Ectodermal cell (in vitro differentiated cells): ENCODE results near the gene PMM2.
"Not testable (repeated sequence)": the region's sequence is repeated elsewhere in the genome, so short reads cannot be mapped to it uniquely, and the experiment has no call there.

ENCODE experiments used
- H3K27ac ChIP-seq: 2 replicates; pipeline ENCODE4 v1.7.0; 2013; ENCODE audit warnings: mild to moderate bottlenecking, low read depth, low read length; ENCODE audit not compliant: insufficient read depth, poor library complexity, severe bottlenecking
- H3K27me3 ChIP-seq: 2 replicates; pipeline ENCODE4 v1.7.0; 2013; ENCODE audit warnings: mild to moderate bottlenecking, low read length; ENCODE audit not compliant: insufficient read depth, control insufficient read depth, poor library complexity, severe bottlenecking
- H3K36me3 ChIP-seq: one replicate; pipeline ENCODE4 v1.7.0; 2013; ENCODE audit warnings: low read length; ENCODE audit not compliant: control insufficient read depth, insufficient read depth
- H3K4me1 ChIP-seq: one replicate; pipeline ENCODE4 v1.7.0; 2013; ENCODE audit warnings: low read length; ENCODE audit not compliant: control insufficient read depth, insufficient read depth
- H3K4me3 ChIP-seq: 2 replicates; pipeline ENCODE4 v1.7.0; 2013; ENCODE audit warnings: low read depth, low read length, control low read depth; ENCODE audit not compliant: insufficient read depth
- H3K9me3 ChIP-seq: 2 replicates; pipeline ENCODE4 v1.7.0; 2013; ENCODE audit warnings: mild to moderate bottlenecking, low read length, moderate library complexity; ENCODE audit not compliant: control insufficient read depth
- WGBS, 2 experiments: methylation state at CpG; one replicate each; pipeline ENCODE4 v1.1.7; 2013; ENCODE audit warnings: missing lambda C conversion rate in 2 of 2; 5-methylcytosine and 5-hydroxymethylcytosine counted together

PMM2 gene

DNA sequence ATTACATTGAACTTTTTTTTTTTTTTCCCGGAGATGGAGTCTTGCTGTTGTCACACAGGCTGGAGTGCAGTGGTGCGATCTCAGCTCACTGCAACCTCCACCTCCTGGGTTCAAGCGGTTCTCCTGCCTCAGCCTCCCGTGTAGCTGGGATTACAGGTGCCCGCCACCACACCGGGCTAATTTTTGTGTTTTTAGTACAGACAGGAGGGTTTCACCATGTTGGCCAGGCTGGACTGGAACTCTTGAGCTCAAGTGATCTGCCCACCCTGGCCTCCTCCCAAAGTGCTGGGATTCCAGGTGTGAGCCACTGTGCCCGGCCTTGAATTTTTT, 76.2 kb downstream of the PMM2 start:
- not testable (repeated sequence) for H3K27me3 ChIP-seq, H3K9me3 ChIP-seq, H3K36me3 ChIP-seq, H3K27ac ChIP-seq, H3K4me3 ChIP-seq, H3K4me1 ChIP-seq
- 94% methylated on average over 7 of the region's 7 CpGs for WGBS, 2 experiments

DNA sequence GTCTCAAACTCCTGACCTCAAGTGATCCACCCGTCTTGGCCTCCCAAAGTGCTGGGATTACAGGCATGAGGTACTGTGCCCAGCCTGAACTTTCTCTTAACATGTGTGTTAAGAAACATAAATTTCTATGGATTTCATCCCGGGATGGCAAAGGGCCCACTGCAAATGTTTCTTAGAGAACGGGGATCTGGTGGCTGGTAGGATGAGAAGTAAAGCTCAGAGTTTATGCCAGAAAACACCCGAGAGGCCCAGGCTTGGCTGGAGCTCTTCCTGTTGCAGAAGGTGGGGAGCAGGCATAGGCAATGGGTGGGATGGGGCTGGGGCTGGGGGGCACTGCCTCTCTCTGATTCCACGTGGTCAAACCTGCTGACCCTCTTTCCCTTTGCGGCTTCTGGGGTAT, 76.7 kb downstream of the PMM2 start:
- peaks cover 3% of the 10 kb centered on the region for H3K4me1 ChIP-seq
- H3K36me3 ChIP-seq = no peaks in the 10 kb centered on the region
- H3K27me3 ChIP-seq = no peaks in the 10 kb centered on the region
- H3K4me3 ChIP-seq = no peak overlapping the region
- 90 to 92% methylated on average over 6 of the region's 6 CpGs for WGBS, 2 experiments
- no peaks in the 10 kb centered on the region for H3K9me3 ChIP-seq
- no peak overlapping the region for H3K27ac ChIP-seq

DNA sequence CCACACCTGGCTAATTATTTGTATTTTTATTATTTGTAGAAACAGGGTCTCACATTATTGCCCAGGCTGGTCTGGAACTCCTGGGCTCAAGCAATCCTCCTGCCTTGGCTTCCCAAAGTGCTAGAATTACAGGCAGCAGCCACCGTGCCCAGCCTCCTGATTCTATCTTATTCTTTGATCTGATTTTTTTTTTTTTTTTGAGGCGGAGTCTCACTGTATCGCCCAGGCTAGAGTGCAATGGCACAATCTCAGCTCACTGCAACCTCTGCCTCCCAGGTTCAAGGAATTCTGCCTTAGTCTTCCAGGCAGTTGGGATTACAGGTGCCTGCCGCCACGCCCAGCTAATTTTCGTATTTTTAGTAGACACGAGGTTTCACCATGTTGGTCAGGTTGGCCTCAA, 77.7 kb downstream of the PMM2 start:
- not testable (repeated sequence) for H3K36me3 ChIP-seq, H3K27ac ChIP-seq, H3K9me3 ChIP-seq, H3K27me3 ChIP-seq, H3K4me3 ChIP-seq, H3K4me1 ChIP-seq
- WGBS, 2 experiments = 80 to 81% methylated on average over 7 of the region's 7 CpGs

- H3K4me3 ChIP-seq = no peak overlapping the region
- H3K27me3 ChIP-seq = no peaks in the 10 kb centered on the region
- no peaks in the 10 kb centered on the region for H3K36me3 ChIP-seq
- H3K4me1 ChIP-seq = no peaks in the 10 kb centered on the region
- H3K27ac ChIP-seq = no peak overlapping the region
- 85 to 90% methylated on average over 7 to 8 of the region's 8 CpGs for WGBS, 2 experiments
- H3K9me3 ChIP-seq = no peaks in the 10 kb centered on the region
Measured at GRCh38 chr16:8877894-8878522, 80.4 kb downstream of the PMM2 start.

DNA sequence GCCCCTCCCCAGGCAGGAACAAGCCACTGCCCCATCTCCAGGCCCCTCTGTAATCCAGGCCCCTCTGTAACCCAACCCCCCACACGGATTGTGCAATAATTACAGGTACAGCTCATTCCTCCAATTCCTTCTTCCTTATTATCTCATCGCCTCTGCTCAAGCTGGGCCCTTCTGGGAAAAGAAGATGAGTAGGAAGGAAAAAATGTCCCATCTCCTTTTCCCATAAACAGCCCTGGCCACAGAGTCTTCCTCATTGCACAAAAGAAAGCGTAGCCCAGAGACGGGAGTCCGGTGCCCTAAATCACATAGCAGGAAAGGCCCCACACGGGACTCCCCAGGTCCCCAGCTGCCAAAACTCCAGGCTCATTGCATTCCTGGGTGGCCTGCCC, 80.9 kb downstream of the PMM2 start:
- Histone ChIP-seq H3K27ac (no peak overlapping the region), H3K4me3 (no peak overlapping the region), H3K9me3 (no peaks in the 10 kb centered on the region), H3K36me3 (no peaks in the 10 kb centered on the region), H3K4me1 (no peaks in the 10 kb centered on the region), H3K27me3 (no peaks in the 10 kb centered on the region)
- WGBS, 2 experiments = 73 to 80% methylated on average over 6 of the region's 6 CpGs

DNA sequence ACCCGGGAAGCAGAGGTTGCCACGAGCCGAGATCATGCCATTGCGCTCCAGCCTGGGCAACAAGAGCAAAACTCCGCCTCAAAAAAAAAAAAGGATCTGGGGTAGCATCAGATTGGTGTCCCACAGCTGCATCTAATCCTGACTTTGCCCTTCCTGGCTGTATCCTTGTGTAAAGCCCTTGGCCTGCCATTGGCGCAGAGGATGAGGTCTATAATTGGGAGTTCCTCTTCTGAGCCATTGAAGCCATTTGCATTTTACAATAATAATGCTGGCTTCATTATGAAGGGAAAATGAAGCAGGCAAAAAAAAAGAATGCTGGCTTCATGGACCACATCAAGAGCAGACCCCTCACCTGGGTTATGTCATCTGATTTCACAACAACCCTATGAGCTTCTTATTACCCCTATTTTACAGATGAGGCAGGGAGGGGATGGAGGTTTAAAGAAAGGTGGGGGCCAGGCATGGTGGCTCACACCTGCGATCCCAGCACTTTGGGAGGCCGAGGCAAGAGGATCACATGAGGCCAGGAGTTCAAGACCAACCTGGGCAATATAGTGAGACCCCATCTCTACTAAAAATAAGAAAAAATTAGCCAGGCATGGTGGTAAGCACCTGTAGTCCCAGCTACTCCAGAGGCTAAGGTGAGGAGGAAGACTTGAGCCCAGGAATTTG, 83.3 kb downstream of the PMM2 start:
- H3K27ac ChIP-seq = no peak overlapping the region
- WGBS, 2 experiments = 94 to 95% methylated on average over 8 of the region's 8 CpGs
- H3K4me3 ChIP-seq = no peak overlapping the region
- no peaks in the 10 kb centered on the region for H3K36me3 ChIP-seq
- no peaks in the 10 kb centered on the region for H3K9me3 ChIP-seq
- H3K27me3 ChIP-seq = no peaks in the 10 kb centered on the region
- peaks cover 7% of the 10 kb centered on the region for H3K4me1 ChIP-seq

DNA sequence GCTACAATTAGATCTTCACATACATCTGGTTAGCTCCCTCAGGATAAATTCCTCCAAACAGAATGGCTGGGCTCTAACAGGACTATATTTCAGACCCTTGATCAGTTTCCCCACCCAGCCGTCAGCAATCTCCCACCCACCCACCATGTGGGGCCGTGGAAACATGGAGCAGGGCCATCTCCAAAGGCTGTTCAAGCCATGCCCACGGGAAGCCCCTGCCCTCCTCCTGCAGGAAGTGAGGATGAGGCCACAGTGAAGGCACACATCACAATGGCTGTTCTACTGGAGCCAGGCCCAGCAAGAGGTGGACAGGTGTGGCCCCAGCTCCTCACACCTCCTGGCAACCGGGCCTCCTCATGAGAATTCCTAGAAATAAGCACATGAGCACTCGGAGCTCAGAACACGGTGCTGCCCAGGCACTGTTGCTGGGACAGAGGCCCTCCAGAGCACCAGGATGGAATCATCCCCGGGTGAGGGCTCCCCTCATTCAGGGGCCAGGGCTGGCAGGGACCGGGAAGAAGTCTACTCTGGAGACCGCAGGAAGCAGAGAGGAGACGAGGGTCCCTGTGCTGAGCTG, 84.5 kb downstream of the PMM2 start, which contains the start of gene LITAFD:
Gene LITAFD, plus strand, starts transcription at position 311 of the 577 bp plus-strand sequence. CDS start 2,005 bp downstream, outside the sequence.
- H3K4me1 ChIP-seq = peaks cover 16% of the 10 kb centered on the region
- WGBS, 2 experiments = 85 to 86% methylated on average over 10 of the region's 10 CpGs
- no peaks in the 10 kb centered on the region for H3K36me3 ChIP-seq
- H3K27ac ChIP-seq = no peak within 1 kb of the TSS
- H3K9me3 ChIP-seq = no peaks in the 10 kb centered on the region
- no peaks in the 10 kb centered on the region for H3K27me3 ChIP-seq
- no peak within 1 kb of the TSS for H3K4me3 ChIP-seq

- WGBS, 2 experiments = 91 to 96% methylated on average over 17 of the region's 17 CpGs
- peaks cover 16% of the 10 kb centered on the region for H3K4me1 ChIP-seq
Measured at GRCh38 chr16:8882725-8883377, 85.2 kb downstream of the PMM2 start.

GRCh38 chr16:8885674-8886592, 88.3 kb downstream of the PMM2 start:
- H3K36me3 ChIP-seq = peaks cover 7% of the 10 kb centered on the region
- 40 to 41% methylated on average over 20 of the region's 20 CpGs for WGBS, 2 experiments
- H3K4me3 ChIP-seq = no peak overlapping the region
- peaks cover 16% of the 10 kb centered on the region for H3K4me1 ChIP-seq
- H3K9me3 ChIP-seq = no peaks in the 10 kb centered on the region
- H3K27ac ChIP-seq = no peak overlapping the region
- H3K27me3 ChIP-seq = no peaks in the 10 kb centered on the region

More at GRCh38 chr16:8882725-8883377, 85.2 kb downstream of the PMM2 start:
- no peak overlapping the region for H3K27ac ChIP-seq
- H3K9me3 ChIP-seq = no peaks in the 10 kb centered on the region
- no peaks in the 10 kb centered on the region for H3K36me3 ChIP-seq
- no peak overlapping the region for H3K4me3 ChIP-seq
- H3K27me3 ChIP-seq = no peaks in the 10 kb centered on the region
